Adipose tissue (tissue), 3 donors: ENCODE results near the gene CBLIF. TPM values are rescaled to one million over a fixed set of nuclear protein-coding genes. Genes with fewer than 3 reads are reported as not detected.

Experiments used
- polyA plus RNA-seq, 3 donors: library from polyadenylated mRNA; stranded (reverse); fragments of 200-250 nt; gene quantifications; one replicate each; pipeline ENCODE4 v1.2.3, GENCODE V29; 2013
- donor health status: healthy with polysubstance abuse.
- donor health status: Bipolar disorder and iron deficiency.
- donor health status: healthy.

Gene CBLIF
- polyA plus RNA-seq, 3 donors: 0.03 to 160 (median 2.1) TPM

Other genes with a start within 250 kb of the CBLIF start
- 10 to 100 TPM; 17.0 to 27.8 (median 18.9) TPM for gene OSBP, start 229.7 kb downstream of the CBLIF start, polyA plus RNA-seq
- gene PATL1, start 176.5 kb downstream of the CBLIF start, polyA plus RNA-seq: 10 to 100 TPM in 2 of 3 donors, 1 to 10 TPM in 1; 6.5 to 16.8 (median 14.4) TPM
- gene OR10V1, start 131.7 kb downstream of the CBLIF start, polyA plus RNA-seq: not detected
- 10 to 100 TPM; 10.0 to 11.7 (median 11.4) TPM for gene STX3, start 90.1 kb downstream of the CBLIF start, polyA plus RNA-seq
- gene MRPL16, start 34.7 kb downstream of the CBLIF start, polyA plus RNA-seq: 10 to 100 TPM; 32.5 to 54.1 (median 52.7) TPM
- 1 to 10 TPM in 2 of 3 donors, under 1 TPM in 1; 0.79 to 6.4 (median 1.3) TPM for gene TCN1, start 21.0 kb upstream of the CBLIF start, polyA plus RNA-seq
- gene OOSP3, start 33.3 kb upstream of the CBLIF start, polyA plus RNA-seq: not detected
- gene OOSP1, start 92.9 kb upstream of the CBLIF start, polyA plus RNA-seq: not detected
- gene OOSP4A, start 118.5 kb upstream of the CBLIF start, polyA plus RNA-seq: not detected
- not detected for gene OOSP4B, start 171.7 kb upstream of the CBLIF start, polyA plus RNA-seq
- gene OOSP2, start 194.9 kb upstream of the CBLIF start, polyA plus RNA-seq: not detected
- gene MS4A3, start 211.2 kb upstream of the CBLIF start, polyA plus RNA-seq: 1 to 10 TPM in 1 of 3 donors, under 1 TPM in 1, not detected in 1; 0.07 to 1.1 TPM
- gene MS4A2, start 243.2 kb upstream of the CBLIF start, polyA plus RNA-seq: under 1 TPM in 2 of 3 donors, not detected in 1; 0.09 to 0.34 TPM